Effector memory CD4-positive, alpha-beta T cell (primary cell): Measurements from ENCODE around the gene MYO1G.
"Not testable (repeated sequence)": the region's sequence is repeated elsewhere in the genome, so short reads cannot be mapped to it uniquely, and the experiment has no call there.

Experiments used
- DNase-seq, 3 donors: peaks; one replicate each; pipeline ENCODE4 v3.0.0-alpha.2; 2020
- H3K27ac ChIP-seq: 2 replicates; pipeline ENCODE4 v1.7.0; 2013; ENCODE audit warnings: mild to moderate bottlenecking, low read length, moderate library complexity; ENCODE audit not compliant: insufficient read depth, poor library complexity, severe bottlenecking
- H3K27me3 ChIP-seq: replicated peaks from 2 replicates; pipeline ENCODE4 v1.7.0; 2013; ENCODE audit warnings: mild to moderate bottlenecking, low read length; ENCODE audit not compliant: insufficient read depth, control insufficient read depth, poor library complexity, severe bottlenecking
- H3K36me3 ChIP-seq: 2 replicates; pipeline ENCODE4 v1.7.0; 2013; ENCODE audit warnings: mild to moderate bottlenecking, low read length, moderate library complexity; ENCODE audit not compliant: control insufficient read depth, insufficient read depth
- H3K4me1 ChIP-seq: 2 replicates; pipeline ENCODE4 v1.7.0; 2013; ENCODE audit warnings: low read length, mild to moderate bottlenecking; ENCODE audit not compliant: control insufficient read depth, insufficient read depth, poor library complexity, severe bottlenecking
- H3K4me3 ChIP-seq: 2 replicates; pipeline ENCODE4 v1.7.0; 2013; ENCODE audit warnings: low read length, low read depth, mild to moderate bottlenecking; ENCODE audit not compliant: insufficient read depth, poor library complexity, severe bottlenecking
- H3K9me3 ChIP-seq: 2 replicates; pipeline ENCODE4 v1.7.0; 2013; ENCODE audit warnings: mild to moderate bottlenecking, low read length, moderate library complexity; ENCODE audit not compliant: control insufficient read depth

The MYO1G gene

DNA sequence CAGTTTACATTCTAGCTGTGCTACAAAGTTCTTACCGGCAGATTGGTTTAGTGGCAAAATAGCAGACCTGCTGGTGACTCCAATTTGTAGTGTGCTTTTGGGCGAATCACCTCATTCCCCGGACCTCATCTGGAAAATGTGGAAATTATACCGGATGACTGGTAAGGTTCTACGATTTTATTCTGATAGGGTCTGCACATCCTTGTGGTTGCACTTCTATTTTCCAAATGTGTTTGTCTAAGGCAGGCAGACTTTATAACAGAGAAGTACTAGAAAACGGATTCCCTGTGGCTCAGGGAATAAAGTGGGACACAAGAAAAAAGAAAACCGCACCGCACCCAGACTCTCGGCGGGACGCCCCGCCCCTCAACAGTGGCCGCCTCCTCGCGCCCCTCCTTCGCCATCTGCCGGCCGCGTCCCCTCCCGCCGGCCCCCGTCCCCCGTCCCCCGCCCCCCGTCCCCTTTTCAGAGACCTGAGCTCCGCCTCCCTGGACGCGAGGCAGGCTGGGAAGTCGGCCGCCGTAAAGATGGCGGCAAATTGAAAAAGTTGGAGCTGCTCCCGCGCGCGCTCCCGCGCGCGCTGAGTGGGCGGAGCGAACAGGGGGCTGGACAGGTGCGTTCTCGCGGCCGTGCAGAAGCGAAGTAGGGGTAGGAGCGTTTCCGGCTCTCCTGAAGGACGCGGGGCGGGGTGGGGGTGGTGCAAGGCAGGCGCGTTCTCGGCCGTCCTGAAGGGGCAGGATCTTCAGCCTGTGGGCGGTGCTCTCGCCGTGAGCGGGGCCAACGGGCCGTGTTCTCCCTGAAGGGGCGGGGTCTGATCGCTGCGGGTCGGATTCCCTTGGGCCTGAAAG is 20.7 kb upstream of the MYO1G start:
- Histone ChIP-seq H3K27me3 (no peaks in the 10 kb centered on the region), H3K27ac (peak overlapping the region; percentile 76), H3K4me1 (peaks cover 29% of the 10 kb centered on the region), H3K36me3 (no peaks in the 10 kb centered on the region), H3K9me3 (no peaks in the 10 kb centered on the region), H3K4me3 (peak overlapping the region; percentile 78)
- DNase-seq: peak; percentile 98 to 99 (median 99)

DNA sequence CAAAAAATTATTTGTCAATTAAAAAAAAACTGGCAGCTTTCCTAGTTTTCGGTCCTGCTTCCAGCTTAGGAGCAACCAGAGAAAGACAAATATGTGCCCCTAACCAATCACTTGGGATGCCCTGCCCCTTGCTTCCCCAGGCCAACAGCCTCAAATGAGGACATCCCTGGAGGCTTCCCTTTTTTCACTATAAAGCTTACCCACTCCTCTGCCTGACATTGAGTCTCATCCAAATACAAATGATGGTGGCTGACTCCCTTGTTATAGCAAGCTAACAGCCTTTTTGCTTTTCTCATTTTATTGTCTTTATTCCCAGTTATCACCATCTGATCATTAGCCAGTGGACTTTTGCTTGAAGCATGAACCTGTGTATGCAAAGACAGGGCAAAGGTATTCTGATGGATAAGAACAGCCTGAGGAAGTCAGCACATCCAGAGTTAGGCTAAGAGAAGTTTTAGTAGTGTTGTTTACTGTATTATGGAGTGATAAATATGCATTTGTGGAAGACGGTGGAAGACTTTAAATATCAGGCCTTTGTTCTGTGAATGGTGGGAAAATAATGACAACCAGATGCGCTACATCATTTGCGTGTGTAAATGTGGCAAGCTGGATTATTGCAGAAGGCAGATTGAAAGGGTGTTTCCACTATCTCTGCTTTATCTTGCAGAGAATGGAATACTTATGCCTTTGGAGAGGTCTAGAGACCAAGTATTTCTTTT is 19.5 kb upstream of the MYO1G start:
- Histone ChIP-seq H3K4me3 (no peak overlapping the region), H3K4me1 (peaks cover 32% of the 10 kb centered on the region), H3K9me3 (no peaks in the 10 kb centered on the region), H3K36me3 (no peaks in the 10 kb centered on the region), H3K27ac (peak overlapping the region; percentile 76), H3K27me3 (no peaks in the 10 kb centered on the region)
- DNase-seq: no peak

DNA sequence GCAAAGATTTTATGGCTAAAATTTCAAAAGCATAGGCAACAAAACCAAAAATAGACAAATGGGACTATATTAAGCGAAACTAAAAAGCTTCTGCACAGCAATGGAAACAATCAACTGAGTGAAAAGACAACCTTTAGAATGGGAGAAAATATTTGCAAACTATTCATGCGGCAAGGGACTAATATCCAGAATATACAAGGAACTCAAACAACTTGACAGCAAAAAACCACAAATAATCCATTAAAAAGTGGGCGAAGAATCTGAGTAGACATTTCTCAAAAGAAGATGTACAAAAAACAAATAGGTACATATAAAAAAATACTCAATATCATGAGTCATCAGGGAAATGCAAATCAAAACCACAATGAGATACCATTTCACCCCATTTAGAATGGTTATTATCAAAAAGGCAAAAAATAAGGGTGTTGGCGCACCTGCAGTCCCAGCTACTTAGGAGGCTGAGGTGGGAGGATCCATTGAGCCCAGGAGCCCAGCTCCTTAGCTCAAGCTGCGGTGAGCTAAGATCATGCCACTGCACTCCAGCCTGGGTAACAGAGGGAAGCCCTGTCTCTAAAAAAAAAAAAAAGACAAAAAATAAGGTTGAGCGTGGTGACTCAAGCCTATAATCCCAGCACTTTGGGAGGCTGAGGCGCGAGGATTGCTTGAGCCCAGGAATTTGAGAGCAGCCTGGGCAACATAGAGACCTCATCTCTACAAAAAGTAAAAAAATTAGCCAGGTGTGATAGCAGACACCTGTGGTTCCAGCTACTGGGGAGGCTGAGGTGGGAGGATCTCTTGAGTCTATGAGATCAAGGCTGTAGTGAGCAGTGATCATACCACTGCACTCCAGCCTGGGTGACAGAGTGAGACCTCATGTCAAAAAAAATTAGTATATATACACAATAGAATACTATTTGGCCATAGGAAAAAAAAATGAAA is 17.0 kb upstream of the MYO1G start:
- peak; percentile 33 to 47 (median 36) for DNase-seq
- no peaks in the 10 kb centered on the region for H3K36me3 ChIP-seq
- H3K9me3 ChIP-seq: no peaks in the 10 kb centered on the region
- no peaks in the 10 kb centered on the region for H3K27me3 ChIP-seq
- H3K4me1 ChIP-seq: peaks cover 22% of the 10 kb centered on the region
- no peak overlapping the region for H3K4me3 ChIP-seq
- peak overlapping the region; percentile 55 for H3K27ac ChIP-seq

DNA sequence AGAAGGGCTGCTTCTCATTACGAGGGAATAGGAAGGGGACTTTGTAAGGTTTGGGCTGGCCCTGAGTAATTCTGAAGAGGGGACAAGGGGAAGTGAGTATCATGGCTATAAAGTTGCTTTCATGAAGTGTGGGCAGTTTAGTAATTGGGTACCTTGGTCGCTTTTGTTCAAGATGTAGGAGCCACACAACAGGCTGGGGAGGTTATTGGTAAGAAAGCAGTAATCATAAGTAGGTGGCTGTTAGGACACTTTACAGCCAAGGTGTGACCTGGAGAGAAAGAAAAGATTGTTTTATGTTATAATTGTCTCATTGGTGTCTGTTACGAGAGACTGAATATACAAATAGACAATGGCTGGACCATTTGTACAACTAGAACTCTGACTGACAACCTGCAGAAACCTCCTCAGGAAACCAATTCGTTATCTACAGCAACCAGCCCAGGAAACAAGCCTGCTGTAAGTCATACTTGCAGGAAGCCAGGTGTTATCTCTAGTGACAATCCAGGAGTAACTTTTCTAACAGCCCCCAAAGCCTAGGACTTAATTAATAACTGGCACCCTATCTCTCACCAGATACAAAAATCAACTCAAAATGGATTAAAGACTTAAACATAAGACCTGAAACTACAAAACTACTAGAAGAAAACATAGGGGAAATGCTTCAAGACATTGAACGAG is 16.2 kb upstream of the MYO1G start:
- Histone ChIP-seq H3K9me3 (no peaks in the 10 kb centered on the region), H3K27me3 (no peaks in the 10 kb centered on the region), H3K27ac (peak overlapping the region; percentile 55), H3K36me3 (no peaks in the 10 kb centered on the region), H3K4me1 (peaks cover 22% of the 10 kb centered on the region), H3K4me3 (no peak overlapping the region)
- no peak for DNase-seq

DNA sequence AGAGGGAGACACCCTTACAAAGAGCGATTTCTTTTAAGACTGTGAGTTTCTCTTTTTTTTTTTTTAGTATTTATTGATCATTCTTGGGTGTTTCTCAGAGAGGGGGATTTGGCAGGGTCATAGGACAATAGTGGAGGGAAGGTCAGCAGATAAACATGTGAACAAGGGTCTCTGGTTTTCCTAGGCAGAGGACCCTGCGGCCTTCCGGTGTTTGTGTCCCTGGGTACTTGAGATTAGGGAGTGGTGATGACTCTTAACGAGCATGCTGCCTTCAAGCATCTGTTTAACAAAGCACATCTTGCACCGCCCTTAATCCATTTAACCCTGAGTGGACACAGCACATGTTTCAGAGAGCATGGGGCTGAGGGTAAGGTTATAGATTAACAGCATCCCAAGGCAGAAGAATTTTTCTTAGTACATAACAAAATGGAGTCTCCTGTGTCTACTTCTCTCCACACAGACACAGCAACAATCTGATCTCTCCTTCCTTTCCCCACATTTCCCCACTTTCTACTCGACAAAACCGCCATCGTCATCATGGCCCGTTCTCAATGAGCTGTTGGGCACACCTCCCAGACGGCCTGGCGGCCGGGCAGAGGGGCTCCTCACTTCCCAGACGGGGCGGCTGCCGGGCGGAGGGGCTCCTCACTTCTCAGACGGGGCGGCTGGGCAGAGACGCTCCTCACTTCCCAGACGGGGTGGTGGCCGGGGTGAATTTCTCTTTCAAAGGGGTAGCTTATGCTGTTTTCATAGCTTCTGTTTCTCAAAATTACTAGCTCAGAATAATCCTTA is 13.4 kb upstream of the MYO1G start:
- not testable (repeated sequence) for DNase-seq, H3K36me3 ChIP-seq, H3K27ac ChIP-seq, H3K4me3 ChIP-seq, H3K27me3 ChIP-seq, H3K9me3 ChIP-seq
- peaks cover 23% of the 10 kb centered on the region for H3K4me1 ChIP-seq

DNA sequence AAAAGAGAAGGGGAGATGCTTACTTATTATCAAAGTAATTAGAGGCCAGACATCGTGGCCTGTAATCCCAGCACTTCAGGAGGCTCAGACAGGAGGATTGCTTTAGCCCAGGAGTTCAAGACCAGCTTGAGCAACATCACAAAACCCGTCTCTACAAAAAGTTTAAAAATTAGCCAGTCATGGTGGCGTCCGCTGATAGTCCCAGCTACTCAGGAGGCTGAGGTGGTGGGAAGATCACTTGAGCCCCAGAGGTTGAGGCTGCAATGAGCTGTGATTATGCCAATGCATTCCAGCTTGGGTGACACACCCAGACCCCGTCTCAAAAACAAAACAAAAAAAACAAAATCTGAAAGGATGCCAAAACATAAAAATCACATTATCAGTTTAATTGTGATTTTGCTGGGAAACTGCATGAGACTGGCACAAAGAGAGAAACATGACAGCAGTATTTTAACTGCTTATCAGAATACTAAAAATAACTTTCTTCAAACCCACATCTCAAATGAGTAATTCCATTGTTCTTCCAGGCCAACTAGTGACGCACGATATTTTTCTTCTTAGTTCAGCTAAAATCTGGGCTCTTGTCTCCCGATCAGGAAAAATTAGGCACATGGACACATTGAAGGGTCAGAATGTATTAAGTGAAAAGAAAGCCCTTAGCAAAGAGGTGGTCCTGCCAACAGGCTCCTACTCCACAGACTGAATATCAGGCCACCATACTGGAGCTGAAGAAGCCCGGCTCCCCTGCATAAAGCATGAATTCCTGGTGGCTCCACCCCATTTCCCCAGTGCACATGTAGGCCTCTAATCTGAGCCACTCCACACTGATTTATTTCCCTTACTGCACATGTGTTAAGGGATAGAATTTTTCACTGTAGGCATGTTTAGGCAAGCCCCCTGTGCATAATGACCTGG is 11.6 kb upstream of the MYO1G start:
- no peaks in the 10 kb centered on the region for H3K9me3 ChIP-seq
- no peak overlapping the region for H3K27ac ChIP-seq

DNA sequence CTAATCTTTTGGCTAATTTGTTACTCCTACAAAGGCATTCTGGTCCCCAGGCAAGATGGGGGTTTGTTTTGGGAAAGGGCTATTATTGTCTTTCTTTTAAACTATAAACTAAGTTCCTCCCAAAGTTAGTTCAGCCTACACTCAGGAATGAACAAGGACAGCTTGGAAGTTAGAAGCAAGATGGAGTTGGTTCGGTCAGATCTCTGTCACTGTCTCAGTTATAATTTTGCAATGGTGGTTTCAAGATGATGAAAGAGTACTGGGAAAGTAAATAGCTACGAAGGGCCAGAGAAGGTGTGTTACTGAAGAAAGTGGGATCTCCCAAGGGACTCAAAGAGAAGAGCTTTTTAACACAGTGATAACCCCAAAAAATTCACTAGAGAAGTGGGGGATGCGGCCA is 10.3 kb upstream of the MYO1G start:
- Histone ChIP-seq H3K9me3 (no peaks in the 10 kb centered on the region), H3K27ac (no peak overlapping the region), H3K36me3 (peaks cover 13% of the 10 kb centered on the region), H3K4me1 (peaks cover 28% of the 10 kb centered on the region), H3K4me3 (no peak overlapping the region), H3K27me3 (no peaks in the 10 kb centered on the region)
- no peak for DNase-seq

More for the DNA sequence above, 11.6 kb upstream of the MYO1G start:
- Histone ChIP-seq H3K4me3 (no peak overlapping the region), H3K4me1 (peaks cover 27% of the 10 kb centered on the region), H3K36me3 (peaks cover 1% of the 10 kb centered on the region), H3K27me3 (no peaks in the 10 kb centered on the region)
- DNase-seq: no peak

DNA sequence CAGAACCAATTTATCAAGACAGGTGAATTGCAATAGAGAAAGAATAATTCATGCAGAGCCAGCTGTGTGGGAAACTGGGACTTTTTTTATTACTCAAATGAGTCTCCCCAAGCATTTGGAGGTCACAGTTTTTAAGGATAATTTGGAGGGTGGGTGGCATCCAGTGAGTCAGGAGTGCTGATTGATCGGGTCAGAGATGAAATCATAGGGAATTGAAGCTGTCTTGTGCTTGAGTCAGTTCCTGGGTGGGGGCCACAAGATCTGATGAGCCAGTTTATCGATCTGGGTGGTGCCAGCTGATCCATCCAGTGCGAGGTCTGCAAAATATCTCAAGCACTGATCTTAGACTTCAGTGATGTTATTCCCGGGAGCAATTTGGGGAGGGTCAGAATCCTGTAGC is 9.9 kb upstream of the MYO1G start:
- Histone ChIP-seq H3K36me3 (peaks cover 17% of the 10 kb centered on the region), H3K9me3 (no peaks in the 10 kb centered on the region), H3K27me3 (no peaks in the 10 kb centered on the region), H3K4me3 (no peak overlapping the region), H3K27ac (no peak overlapping the region), H3K4me1 (peaks cover 32% of the 10 kb centered on the region)
- no peak for DNase-seq
